ENCODE measurements around the gene F3. TPM values are rescaled to one million over a fixed set of nuclear protein-coding genes. Genes with fewer than 3 reads are reported as not detected.

Gene F3
- total and polyA plus RNA-seq, 4 donors: 7.8 to 40.0 (median 20.8) TPM

- H3K4me3 ChIP-seq (ENCODE audit: low read length in 2 of 2): no peak overlapping the region
- no peaks in the 10 kb centered on the region for H3K4me1 ChIP-seq (ENCODE audit: control insufficient read depth in 1 of 2, insufficient read depth in 2 of 2, low read length in 2 of 2)
- no peak for DNase-seq
- whole genome bisulfite sequencing, 2 donors: 71 to 73% methylated on average over 6 of the region's 6 CpGs
- intact Hi-C loops (cut with DNase I): loop anchor here in 1 of 2 donors (10.0 kb wide), 1 partner anchor 506 kb away; no protein-coding TSS in a partner anchor
- H3K9me3 ChIP-seq (ENCODE audit: control insufficient read depth, low read length): no peaks in the 10 kb centered on the region
- H3K27me3 ChIP-seq (ENCODE audit: control insufficient read depth in 1 of 2, insufficient read depth in 2 of 2, low read length in 1 of 2): no peaks in the 10 kb centered on the region
- H3K36me3 ChIP-seq (ENCODE audit: control insufficient read depth in 1 of 2, insufficient read depth in 2 of 2, low read length in 1 of 2): peaks cover 0 to 4% of the 10 kb centered on the region in 2 donors
- peak overlapping the region in 1 of 2 donors; percentile 12 for H3K27ac ChIP-seq (ENCODE audit: low read depth in 1 of 2, low read length in 2 of 2)
- ATAC-seq (ENCODE audit: low FRiP score): no peak
These were observed 3.2 kb downstream of the F3 start for GRCh38 chr1:94538243-94538827.

- H3K27ac ChIP-seq (ENCODE audit: low read depth in 1 of 2, low read length in 2 of 2): no peak overlapping the region
- intact Hi-C loops (cut with DNase I): loop anchor here in 1 of 2 donors (10.0 kb wide), 1 partner anchor 508 kb away; no protein-coding TSS in a partner anchor
- no peak for ATAC-seq (ENCODE audit: low FRiP score)
These were observed 4.3 kb downstream of the F3 start for GRCh38 chr1:94537254-94537653.

GRCh38 chr1:94535879-94536278 is 5.7 kb downstream of the F3 start:
- ATAC-seq (ENCODE audit: low FRiP score): no peak

More at GRCh38 chr1:94537254-94537653, 4.3 kb downstream of the F3 start:
- 72 to 73% methylated on average over 6 of the region's 6 CpGs for WGBS, 2 donors
- H3K9me3 ChIP-seq (ENCODE audit: control insufficient read depth, low read length): no peaks in the 10 kb centered on the region
- H3K4me1 ChIP-seq (ENCODE audit: control insufficient read depth in 1 of 2, insufficient read depth in 2 of 2, low read length in 2 of 2): no peaks in the 10 kb centered on the region
- H3K27me3 ChIP-seq (ENCODE audit: control insufficient read depth in 1 of 2, insufficient read depth in 2 of 2, low read length in 1 of 2): no peaks in the 10 kb centered on the region
- peaks cover 0 to 5% of the 10 kb centered on the region in 2 donors for H3K36me3 ChIP-seq (ENCODE audit: control insufficient read depth in 1 of 2, insufficient read depth in 2 of 2, low read length in 1 of 2)
- no peak overlapping the region for H3K4me3 ChIP-seq (ENCODE audit: low read length in 2 of 2)
- no peak for DNase-seq

GRCh38 chr1:94535095-94535494 is 6.5 kb downstream of the F3 start:
- no peak for ATAC-seq (ENCODE audit: low FRiP score)
- DNase-seq: no peak
- no peaks in the 10 kb centered on the region for H3K27me3 ChIP-seq (ENCODE audit: control insufficient read depth in 1 of 2, insufficient read depth in 2 of 2, low read length in 1 of 2)
- intact Hi-C loops (cut with DNase I): loop anchor here in 1 of 2 donors (10.0 kb wide), 1 partner anchor 510 kb away; no protein-coding TSS in a partner anchor
- no peak overlapping the region for H3K4me3 ChIP-seq (ENCODE audit: low read length in 2 of 2)
- no peak overlapping the region for H3K27ac ChIP-seq (ENCODE audit: low read depth in 1 of 2, low read length in 2 of 2)
- 93 to 95% methylated on average over 5 of the region's 5 CpGs for WGBS, 2 donors
- peaks cover 0 to 7% of the 10 kb centered on the region in 2 donors for H3K36me3 ChIP-seq (ENCODE audit: control insufficient read depth in 1 of 2, insufficient read depth in 2 of 2, low read length in 1 of 2)
- no peaks in the 10 kb centered on the region for H3K9me3 ChIP-seq (ENCODE audit: control insufficient read depth, low read length)
- no peaks in the 10 kb centered on the region for H3K4me1 ChIP-seq (ENCODE audit: control insufficient read depth in 1 of 2, insufficient read depth in 2 of 2, low read length in 2 of 2)

More at GRCh38 chr1:94535879-94536278, 5.7 kb downstream of the F3 start:
- no peak for DNase-seq
- H3K27me3 ChIP-seq (ENCODE audit: control insufficient read depth in 1 of 2, insufficient read depth in 2 of 2, low read length in 1 of 2): no peaks in the 10 kb centered on the region
- no peak overlapping the region for H3K27ac ChIP-seq (ENCODE audit: low read depth in 1 of 2, low read length in 2 of 2)
- H3K36me3 ChIP-seq (ENCODE audit: control insufficient read depth in 1 of 2, insufficient read depth in 2 of 2, low read length in 1 of 2): peaks cover 0 to 5% of the 10 kb centered on the region in 2 donors
- no peaks in the 10 kb centered on the region for H3K9me3 ChIP-seq (ENCODE audit: control insufficient read depth, low read length)
- no peak overlapping the region for H3K4me3 ChIP-seq (ENCODE audit: low read length in 2 of 2)
- no peaks in the 10 kb centered on the region for H3K4me1 ChIP-seq (ENCODE audit: control insufficient read depth in 1 of 2, insufficient read depth in 2 of 2, low read length in 2 of 2)
- WGBS, 2 donors: 54 to 58% methylated on average over 9 of the region's 9 CpGs
- intact Hi-C loops (cut with DNase I): loop anchor here in 1 of 2 donors (10.0 kb wide), 1 partner anchor 509 kb away; no protein-coding TSS in a partner anchor

- H3K27me3 ChIP-seq (ENCODE audit: control insufficient read depth in 1 of 2, insufficient read depth in 2 of 2, low read length in 1 of 2): no peaks in the 10 kb centered on the region
- intact Hi-C loops (cut with DNase I): loop anchor here in 1 of 2 donors (10.0 kb wide), 1 partner anchor 513 kb away; no protein-coding TSS in a partner anchor
- whole genome bisulfite sequencing, 2 donors: 65 to 78% methylated on average over 3 of the region's 3 CpGs
- ATAC-seq (ENCODE audit: low FRiP score) (no peak), DNase-seq (no peak)
- peaks cover 0 to 4% of the 10 kb centered on the region in 2 donors for H3K4me1 ChIP-seq (ENCODE audit: control insufficient read depth in 1 of 2, insufficient read depth in 2 of 2, low read length in 2 of 2)
- H3K36me3 ChIP-seq (ENCODE audit: control insufficient read depth in 1 of 2, insufficient read depth in 2 of 2, low read length in 1 of 2): peaks cover 0 to 5% of the 10 kb centered on the region in 2 donors
- H3K27ac ChIP-seq (ENCODE audit: low read depth in 1 of 2, low read length in 2 of 2): no peak overlapping the region
- H3K4me3 ChIP-seq (ENCODE audit: low read length in 2 of 2): no peak overlapping the region
- no peaks in the 10 kb centered on the region for H3K9me3 ChIP-seq (ENCODE audit: control insufficient read depth, low read length)
These were observed 9.5 kb downstream of the F3 start for GRCh38 chr1:94532077-94532476.

- Histone ChIP-seq H3K36me3 (ENCODE audit: control insufficient read depth in 1 of 2, insufficient read depth in 2 of 2, low read length in 1 of 2) (peaks cover 0 to 5% of the 10 kb centered on the region in 2 donors), H3K9me3 (ENCODE audit: control insufficient read depth, low read length) (no peaks in the 10 kb centered on the region), H3K27me3 (ENCODE audit: control insufficient read depth in 1 of 2, insufficient read depth in 2 of 2, low read length in 1 of 2) (no peaks in the 10 kb centered on the region), H3K27ac (ENCODE audit: low read depth in 1 of 2, low read length in 2 of 2) (no peak overlapping the region), H3K4me1 (ENCODE audit: control insufficient read depth in 1 of 2, insufficient read depth in 2 of 2, low read length in 2 of 2) (peaks cover 0 to 4% of the 10 kb centered on the region in 2 donors), H3K4me3 (ENCODE audit: low read length in 2 of 2) (no peak overlapping the region)
- DNase-seq: no peak
- ATAC-seq (ENCODE audit: low FRiP score): no peak
- intact Hi-C loops (cut with DNase I): loop anchor here in 1 of 2 donors (10.0 kb wide), 1 partner anchor 513 kb away; no protein-coding TSS in a partner anchor
- WGBS, 2 donors: 95 to 96% methylated on average over 6 of the region's 6 CpGs
These were observed 9.9 kb downstream of the F3 start for GRCh38 chr1:94531664-94532063.

- no peak overlapping the region for H3K27ac ChIP-seq (ENCODE audit: low read depth in 1 of 2, low read length in 2 of 2)
- no peaks in the 10 kb centered on the region for H3K9me3 ChIP-seq (ENCODE audit: control insufficient read depth, low read length)
- intact Hi-C loops (cut with DNase I): loop anchor here in 1 of 2 donors (10.0 kb wide), 1 partner anchor 514 kb away; no protein-coding TSS in a partner anchor
- no peaks in the 10 kb centered on the region for H3K27me3 ChIP-seq (ENCODE audit: control insufficient read depth in 1 of 2, insufficient read depth in 2 of 2, low read length in 1 of 2)
- H3K4me1 ChIP-seq (ENCODE audit: control insufficient read depth in 1 of 2, insufficient read depth in 2 of 2, low read length in 2 of 2): peaks cover 0 to 4% of the 10 kb centered on the region in 2 donors
- ATAC-seq (ENCODE audit: low FRiP score) (no peak), DNase-seq (no peak)
- peaks cover 0 to 5% of the 10 kb centered on the region in 2 donors for H3K36me3 ChIP-seq (ENCODE audit: control insufficient read depth in 1 of 2, insufficient read depth in 2 of 2, low read length in 1 of 2)
- 83 to 85% methylated on average over 4 of the region's 4 CpGs for WGBS, 2 donors
- no peak overlapping the region for H3K4me3 ChIP-seq (ENCODE audit: low read length in 2 of 2)
These were observed 11.1 kb downstream of the F3 start for GRCh38 chr1:94530373-94530878.

GRCh38 chr1:94529416-94529815 is 12.1 kb downstream of the F3 start:
- Histone ChIP-seq H3K27me3 (ENCODE audit: control insufficient read depth in 1 of 2, insufficient read depth in 2 of 2, low read length in 1 of 2) (no peaks in the 10 kb centered on the region), H3K4me1 (ENCODE audit: control insufficient read depth in 1 of 2, insufficient read depth in 2 of 2, low read length in 2 of 2) (peaks cover 0 to 4% of the 10 kb centered on the region in 2 donors), H3K9me3 (ENCODE audit: control insufficient read depth, low read length) (no peaks in the 10 kb centered on the region), H3K36me3 (ENCODE audit: control insufficient read depth in 1 of 2, insufficient read depth in 2 of 2, low read length in 1 of 2) (peaks cover 0 to 3% of the 10 kb centered on the region in 2 donors), H3K4me3 (ENCODE audit: low read length in 2 of 2) (no peak overlapping the region), H3K27ac (ENCODE audit: low read depth in 1 of 2, low read length in 2 of 2) (no peak overlapping the region)
- intact Hi-C loops (cut with DNase I): loop anchor here in 1 of 2 donors (10.0 kb wide), 1 partner anchor 515 kb away; no protein-coding TSS in a partner anchor
- no peak for DNase-seq
- WGBS, 2 donors: 97 to 98% methylated on average over 2 of the region's 2 CpGs
- ATAC-seq (ENCODE audit: low FRiP score): no peak

All from aorta (tissue), 5 donors.